OCI-LY7 (cell line): ENCODE data around the gene KCNIP3. TPM values are rescaled to one million over a fixed set of nuclear protein-coding genes. Genes with fewer than 3 reads are reported as not detected.

ENCODE experiments used
- BruUV-seq: library from RNA; stranded (reverse); fragments of 400-500 nt; replicated peaks from 2 replicates; lab custom pipeline; 2021; lab: Mats Ljungman, UMichigan
- CTCF ChIA-PET: fragments of 300-600 bp; sonication (Branson Sonifier 250); formaldehyde crosslinking; loops from one replicate; lab custom pipeline; 2022; ENCODE audit warnings: antibody characterized with exemption; ENCODE audit not compliant: unreplicated experiment; lab: Charles Lee
- POLR2A ChIA-PET: fragments of 300-600 bp; sonication (Branson Sonifier 250); formaldehyde crosslinking; loops from one replicate; lab custom pipeline; 2022; ENCODE audit warnings: antibody characterized with exemption; lab: Charles Lee
- DNase-seq: peaks from one replicate; pipeline ENCODE4 v3.0.0-alpha.2; 2015; ENCODE audit warnings: low spot score
- H2AFZ ChIP-seq: fragments of 200-600 bp; sonication (generic), shearing (Covaris generic); 2 replicates; pipeline ENCODE4 v1.6.1; 2014; ENCODE audit warnings: mild to moderate bottlenecking, antibody characterized with exemption, low read length, moderate library complexity
- H3K27ac ChIP-seq: fragments of 200-600 bp; sonication (generic); 2 replicates; pipeline ENCODE4 v1.5.1; 2014; ENCODE audit warnings: mixed run types, low read depth, mild to moderate bottlenecking, moderate library complexity, low read length, inconsistent platforms; ENCODE audit not compliant: poor library complexity, severe bottlenecking
- H3K36me3 ChIP-seq: fragments of 200-600 bp; sonication (generic); 2 replicates; pipeline ENCODE4 v1.6.1; 2014; ENCODE audit warnings: mild to moderate bottlenecking, antibody characterized with exemption, low read length, moderate library complexity, mixed read lengths; ENCODE audit not compliant: insufficient read depth
- H3K4me1 ChIP-seq: fragments of 200-600 bp; sonication (generic); 2 replicates; pipeline ENCODE4 v1.5.1; 2014; ENCODE audit warnings: mild to moderate bottlenecking, low read length; ENCODE audit not compliant: insufficient read depth, poor library complexity, severe bottlenecking
- H3K4me2 ChIP-seq: fragments of 200-600 bp; sonication (generic); 2 replicates; pipeline ENCODE4 v1.6.1; 2014; ENCODE audit warnings: mild to moderate bottlenecking, low read length
- H3K4me3 ChIP-seq: fragments of 200-600 bp; sonication (generic); 2 replicates; pipeline ENCODE4 v1.5.1; 2014; ENCODE audit warnings: mild to moderate bottlenecking, low read depth, low read length; ENCODE audit not compliant: poor library complexity, severe bottlenecking
- H3K79me2 ChIP-seq: fragments of 200-600 bp; sonication (generic); 2 replicates; pipeline ENCODE4 v1.6.1; 2016; ENCODE audit warnings: low read depth, mild to moderate bottlenecking, low read length, moderate library complexity, mixed read lengths; ENCODE audit not compliant: insufficient read depth
- H3K9me2 ChIP-seq: fragments of 200-600 bp; sonication (generic); 2 replicates; pipeline ENCODE4 v1.6.1; 2016; ENCODE audit warnings: mild to moderate bottlenecking, low read length, mixed read lengths; ENCODE audit not compliant: insufficient read depth
- H3K9me3 ChIP-seq: fragments of 200-600 bp; sonication (generic); 2 replicates; pipeline ENCODE4 v1.6.1; 2014; ENCODE audit warnings: mild to moderate bottlenecking, mixed run types, low read length, mixed read lengths
- H4K20me1 ChIP-seq: fragments of 200-600 bp; sonication (generic); 2 replicates; pipeline ENCODE4 v1.6.1; 2014; ENCODE audit warnings: mild to moderate bottlenecking, antibody characterized with exemption, low read length, moderate library complexity, mixed read lengths; ENCODE audit not compliant: insufficient read depth
- CTCF ChIP-seq: fragments of 200-600 bp; sonication (generic); conservative IDR thresholded peaks from 2 replicates; pipeline ENCODE4 v1.5.1; 2014; ENCODE audit warnings: mild to moderate bottlenecking, antibody characterized with exemption, low read length, moderate library complexity, mixed read lengths
- EZH2phosphoT487 ChIP-seq: fragments of 200-600 bp; sonication (generic); IDR thresholded peaks from 2 replicates; pipeline ENCODE4 v1.6.1; 2018; ENCODE audit warnings: low read depth, borderline replicate concordance, mild to moderate bottlenecking, mixed run types, antibody characterized with exemption, low read length, moderate library complexity, mixed read lengths
- intact Hi-C: fragments of 100-400 bp; cut with micrococcal nuclease; formaldehyde crosslinking; loops from one replicate; pipeline ENCODE4 v1.10.0; 2022; ENCODE audit not compliant: unreplicated experiment
- total RNA-seq, 2 experiments: library from RNA; depleted of rRNA in 1 of 2; stranded (reverse); fragments of >200 nt in 1 of 2; shearing (Covaris generic) in 1 of 2; gene quantifications; 2 replicates each; pipeline ENCODE4 v1.2.3, GENCODE V29; 2014 to 2022

Gene KCNIP3
- total RNA-seq, 2 experiments from 2014 or later: not detected

- H3K27ac ChIP-seq: no peak overlapping the region
- intact Hi-C loops: no loop called here
- no peak for TF ChIP-seq EZH2phosphoT487
- no peak for TF ChIP-seq CTCF
- H3K9me3 ChIP-seq: no peaks in the 10 kb centered on the region
- no peaks in the 10 kb centered on the region for H3K9me2 ChIP-seq
- no peak for DNase-seq
- H3K4me2 ChIP-seq: no peak overlapping the region
- H2AFZ ChIP-seq: no peak overlapping the region
- ChIA-PET CTCF (no interaction called here), POLR2A (no interaction called here)
- no peak overlapping the region for H3K4me3 ChIP-seq
- no peaks in the 10 kb centered on the region for H4K20me1 ChIP-seq
- no peaks in the 10 kb centered on the region for H3K36me3 ChIP-seq
- H3K79me2 ChIP-seq: no peaks in the 10 kb centered on the region
- H3K4me1 ChIP-seq: no peaks in the 10 kb centered on the region
- BruUV-seq: no TSS peak
These were observed 9.3 kb downstream of the KCNIP3 start for GRCh38 chr2:95306336-95306895.

GRCh38 chr2:95307036-95307435 is 9.9 kb downstream of the KCNIP3 start:
- no TSS peak for BruUV-seq
- H2AFZ ChIP-seq: no peak overlapping the region
- H3K9me2 ChIP-seq: no peaks in the 10 kb centered on the region
- no peaks in the 10 kb centered on the region for H3K4me1 ChIP-seq
- H3K9me3 ChIP-seq: no peaks in the 10 kb centered on the region
- H3K36me3 ChIP-seq: no peaks in the 10 kb centered on the region
- no peaks in the 10 kb centered on the region for H3K79me2 ChIP-seq
- H3K4me3 ChIP-seq: no peak overlapping the region
- ChIA-PET CTCF (no interaction called here), POLR2A (no interaction called here)
- TF ChIP-seq EZH2phosphoT487 (no peak), CTCF (no peak)
- no peaks in the 10 kb centered on the region for H4K20me1 ChIP-seq
- H3K27ac ChIP-seq: no peak overlapping the region
- DNase-seq: no peak
- no peak overlapping the region for H3K4me2 ChIP-seq
- intact Hi-C loops: no loop called here

- Histone ChIP-seq H3K9me3 (no peaks in the 10 kb centered on the region), H3K4me3 (no peak overlapping the region), H3K4me2 (no peak overlapping the region), H2AFZ (no peak overlapping the region), H3K4me1 (no peaks in the 10 kb centered on the region), H3K79me2 (no peaks in the 10 kb centered on the region), H3K27ac (no peak overlapping the region), H3K9me2 (no peaks in the 10 kb centered on the region), H3K36me3 (no peaks in the 10 kb centered on the region), H4K20me1 (no peaks in the 10 kb centered on the region)
- ChIA-PET CTCF (no interaction called here), POLR2A (no interaction called here)
- TF ChIP-seq CTCF (no peak), EZH2phosphoT487 (no peak)
- no peak for DNase-seq
- no TSS peak for BruUV-seq
- intact Hi-C loops: no loop called here
These were observed 10.7 kb downstream of the KCNIP3 start for GRCh38 chr2:95307878-95308277.
